Motor neuron (in vitro differentiated cells): Measurements from ENCODE around the gene SECTM1. TPM values are rescaled to one million over a fixed set of nuclear protein-coding genes. Genes with fewer than 3 reads are reported as not detected.
A peak's percentile ranks its signal among the peaks of the same experiment; 100 is the strongest.
"Not testable (repeated sequence)": the region's sequence is repeated elsewhere in the genome, so short reads cannot be mapped to it uniquely, and the experiment has no call there.

Experiments used
- ATAC-seq, 8 experiments: fragments of 200-7000 bp; cut with Tn5 transposase; replicated peaks in 6 of 8; 2 replicates each; pipeline ENCODE4 v1.8.0; 2021; ENCODE audit warnings: mild to moderate bottlenecking in 8 of 8, moderate library complexity in 8 of 8
- H3K27ac ChIP-seq, 2 donors: fragments of 250-450 bp; sonication (Bioruptor Pico); 2 replicates each; pipeline ENCODE4 v1.9.0; 2021; ENCODE audit warnings: antibody characterized with exemption in 2 of 2, mild to moderate bottlenecking in 2 of 2, moderate library complexity in 1 of 2
- H3K4me1 ChIP-seq, 2 donors: fragments of 250-450 bp; sonication (Bioruptor Pico); replicated peaks in 1 of 2; 2 replicates each; pipeline ENCODE4 v1.6.1; 2021; ENCODE audit warnings: antibody characterized with exemption in 2 of 2, mild to moderate bottlenecking in 2 of 2, moderate library complexity in 1 of 2
- H3K4me3 ChIP-seq, 5 donors: fragments of 250-450 bp; sonication (Bioruptor Pico); 2 replicates each; pipeline ENCODE4 v1.9.0; 2021; ENCODE audit warnings: antibody characterized with exemption in 5 of 5, mild to moderate bottlenecking in 5 of 5, moderate library complexity in 4 of 5
- WGBS, 10 experiments: fragments of 450-650 bp; shearing (Covaris generic); methylation state at CpG; one replicate each; pipeline ENCODE4 v1.0.0; 2022; 5-methylcytosine and 5-hydroxymethylcytosine counted together
- in situ Hi-C, 9 experiments: fragments of 400-800 bp; cut with MboI; loops; one replicate each; pipeline ENCODE4 v1.15.0; 2021; ENCODE audit warnings: low sequenced_read_pairs in 9 of 9, low pct_unique_long_range_greater_than_20kb in 2 of 9; ENCODE audit not compliant: unreplicated experiment in 9 of 9
- total RNA-seq, 8 experiments: library from RNA; unstranded; fragments of 300-600 nt; gene quantifications; 2 replicates each; pipeline versions ENCODE4 v1.2.3 to v1.2.4, GENCODE V29; 2022

The SECTM1 gene
- total RNA-seq, 8 experiments from 2014 or later = 0.22 to 22.4 (median 0.57) TPM; not detected in 1

- 71 to 100% (median 85%) methylated on average over 1 to 7 of the region's 37 CpGs; no CpG with 5 or more reads in 4 of the 10 experiments for WGBS, 10 experiments
- Histone ChIP-seq H3K4me1 (peaks cover 11 to 22% of the 10 kb centered on the region in 2 donors), H3K27ac (no peak overlapping the region), H3K4me3 (no peak overlapping the region)
- no peak for ATAC-seq
- in situ Hi-C loops = no loop called here
Measured at GRCh38 chr17:82373731-82374625, 40.4 kb upstream of the SECTM1 start.

DNA sequence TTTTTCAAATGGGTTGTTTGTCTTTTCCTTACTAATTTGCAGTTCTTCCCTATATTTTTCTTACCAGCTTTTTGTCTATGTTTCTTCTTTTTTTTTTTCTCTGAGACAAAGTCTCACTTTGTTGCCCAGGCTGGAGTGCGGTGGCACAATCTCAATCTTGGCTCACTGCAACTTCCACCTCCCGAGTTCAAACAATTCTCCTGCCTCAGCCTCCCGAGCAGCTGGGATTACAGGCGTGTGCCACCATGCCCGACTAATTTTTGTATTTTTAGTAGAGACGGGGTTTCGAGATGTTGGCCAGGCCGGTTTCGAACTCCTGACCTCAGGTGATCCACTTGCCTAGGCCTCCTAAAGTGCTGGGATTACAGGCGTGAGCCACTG, 39.5 kb upstream of the SECTM1 start:
- not testable (repeated sequence) for ATAC-seq, H3K27ac ChIP-seq

GRCh38 chr17:82372249-82373071, 38.9 kb upstream of the SECTM1 start:
- H3K4me3 ChIP-seq = no peak overlapping the region
- no peak for ATAC-seq
- H3K27ac ChIP-seq = no peak overlapping the region
- 10 to 88% (median 71%) methylated on average over 2 to 14 of the region's 41 CpGs for WGBS, 10 experiments
- H3K4me1 ChIP-seq = peaks cover 11 to 22% of the 10 kb centered on the region in 2 donors
- in situ Hi-C loops = no loop called here

More for the DNA sequence above, 39.5 kb upstream of the SECTM1 start:
- 84 to 100% (median 90%) methylated on average over 3 to 10 of the region's 10 CpGs; no CpG with 5 or more reads in 2 of the 10 experiments for WGBS, 10 experiments
- in situ Hi-C loops, H3K4me3 ChIP-seq: not testable (repeated sequence)
- peaks cover 11 to 22% of the 10 kb centered on the region in 2 donors for H3K4me1 ChIP-seq

- peak in 6 of 8 experiments; percentile 44 to 83 (median 54) for ATAC-seq
- in situ Hi-C loops = no loop called here
- peaks cover 16 to 19% of the 10 kb centered on the region in 2 donors for H3K4me1 ChIP-seq
- WGBS, 10 experiments = no CpG with 5 or more reads among the region's 109 CpGs
- peak within 1 kb of the TSS; percentile 10 to 24 (median 21) for H3K4me3 ChIP-seq
- peak within 1 kb of the TSS in 1 of 2 donors; percentile 21 for H3K27ac ChIP-seq
Measured at GRCh38 chr17:82371333-82372248, 38.0 kb upstream of the SECTM1 start, which contains the start of gene UTS2R. Gene UTS2R, plus strand, starts transcription at chr17:82371765. Its CDS starts 2,560 bp downstream, at chr17:82374325.

DNA sequence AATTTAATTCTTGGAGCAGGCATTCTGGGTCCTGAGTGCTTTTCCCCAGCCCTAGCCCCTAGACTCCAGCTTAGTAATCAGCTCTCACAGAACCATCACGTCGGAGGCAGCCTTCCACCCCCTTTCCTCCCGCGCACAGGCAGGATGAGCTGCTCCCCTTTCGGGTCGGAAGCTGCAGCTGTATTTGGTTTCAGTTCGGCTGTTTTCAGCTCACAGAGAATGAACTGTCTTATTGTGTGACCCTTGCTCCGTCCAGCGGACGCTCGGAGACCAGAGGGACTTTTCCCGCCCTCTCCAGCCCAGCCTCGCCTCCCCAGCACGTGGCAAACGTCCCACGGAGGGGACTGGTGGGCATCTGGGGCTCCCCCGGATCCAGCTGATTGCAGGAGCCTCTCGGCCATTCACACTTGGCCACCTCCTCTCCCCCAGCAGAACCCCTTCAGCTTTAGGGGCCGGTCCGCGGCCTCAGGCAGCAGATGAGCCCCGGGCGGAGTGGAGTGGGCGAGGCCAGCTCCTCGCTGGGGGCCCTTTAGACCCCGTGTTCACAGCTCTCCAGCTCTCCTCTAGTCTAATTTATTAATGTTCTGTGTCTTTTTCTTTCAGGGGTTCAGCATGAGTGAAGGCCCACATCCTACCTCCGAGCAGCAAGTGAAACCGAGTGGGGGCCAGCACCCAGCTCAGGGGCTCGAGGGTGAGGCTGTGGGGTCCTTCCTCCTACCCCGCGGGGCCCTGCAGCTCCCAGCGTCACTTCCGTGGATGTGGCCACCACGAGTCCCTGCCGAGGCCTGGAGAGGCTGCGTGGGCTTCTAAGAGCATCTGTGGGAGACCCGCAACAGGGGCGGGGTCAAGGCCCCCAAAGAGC, 37.1 kb upstream of the SECTM1 start:
- 5 to 44% (median 21%) methylated on average over 1 to 16 of the region's 38 CpGs; no CpG with 5 or more reads in 2 of the 10 experiments for WGBS, 10 experiments
- Histone ChIP-seq H3K4me1 (peaks cover 22 to 25% of the 10 kb centered on the region in 2 donors), H3K4me3 (peak overlapping the region in 1 of 5 donors; percentile 22), H3K27ac (peak overlapping the region in 1 of 2 donors; percentile 21)
- ATAC-seq = peak in 4 of 8 experiments; percentile 2 to 43 (median 6)
- in situ Hi-C loops = no loop called here

GRCh38 chr17:82369211-82369610, 35.6 kb upstream of the SECTM1 start:
- H3K4me3 ChIP-seq = no peak overlapping the region
- WGBS, 10 experiments = 72 to 100% (median 88%) methylated on average over 2 to 6 of the region's 7 CpGs; no CpG with 5 or more reads in 2 of the 10 experiments
- H3K27ac ChIP-seq = no peak overlapping the region
- in situ Hi-C loops = no loop called here
- peaks cover 25 to 31% of the 10 kb centered on the region in 2 donors for H3K4me1 ChIP-seq
- no peak for ATAC-seq

GRCh38 chr17:82367724-82368524, 34.4 kb upstream of the SECTM1 start:
- peaks cover 25 to 31% of the 10 kb centered on the region in 2 donors for H3K4me1 ChIP-seq
- H3K27ac ChIP-seq = no peak overlapping the region
- H3K4me3 ChIP-seq = no peak overlapping the region
- peak in 6 of 8 experiments; percentile 27 to 77 (median 58) for ATAC-seq
- 71 to 100% (median 83%) methylated on average over 1 to 10 of the region's 14 CpGs; no CpG with 5 or more reads in 2 of the 10 experiments for WGBS, 10 experiments
- in situ Hi-C loops = no loop called here

GRCh38 chr17:82366749-82367148, 33.2 kb upstream of the SECTM1 start:
- Histone ChIP-seq H3K27ac (no peak overlapping the region), H3K4me1 (peaks cover 17 to 25% of the 10 kb centered on the region in 2 donors), H3K4me3 (no peak overlapping the region)
- in situ Hi-C loops = no loop called here
- 42 to 92% (median 82%) methylated on average over 1 to 7 of the region's 7 CpGs; no CpG with 5 or more reads in 1 of the 10 experiments for WGBS, 10 experiments
- peak in 2 of 8 experiments; percentile 63 to 74 for ATAC-seq

- 0 to 90% (median 75%) methylated on average over 1 to 4 of the region's 6 CpGs; no CpG with 5 or more reads in 5 of the 10 experiments for WGBS, 10 experiments
- in situ Hi-C loops = no loop called here
- no peak overlapping the region for H3K27ac ChIP-seq
- H3K4me1 ChIP-seq = peaks cover 7 to 20% of the 10 kb centered on the region in 2 donors
- H3K4me3 ChIP-seq = no peak overlapping the region
- ATAC-seq = no peak
Measured at GRCh38 chr17:82365606-82366295, 32.2 kb upstream of the SECTM1 start.

DNA sequence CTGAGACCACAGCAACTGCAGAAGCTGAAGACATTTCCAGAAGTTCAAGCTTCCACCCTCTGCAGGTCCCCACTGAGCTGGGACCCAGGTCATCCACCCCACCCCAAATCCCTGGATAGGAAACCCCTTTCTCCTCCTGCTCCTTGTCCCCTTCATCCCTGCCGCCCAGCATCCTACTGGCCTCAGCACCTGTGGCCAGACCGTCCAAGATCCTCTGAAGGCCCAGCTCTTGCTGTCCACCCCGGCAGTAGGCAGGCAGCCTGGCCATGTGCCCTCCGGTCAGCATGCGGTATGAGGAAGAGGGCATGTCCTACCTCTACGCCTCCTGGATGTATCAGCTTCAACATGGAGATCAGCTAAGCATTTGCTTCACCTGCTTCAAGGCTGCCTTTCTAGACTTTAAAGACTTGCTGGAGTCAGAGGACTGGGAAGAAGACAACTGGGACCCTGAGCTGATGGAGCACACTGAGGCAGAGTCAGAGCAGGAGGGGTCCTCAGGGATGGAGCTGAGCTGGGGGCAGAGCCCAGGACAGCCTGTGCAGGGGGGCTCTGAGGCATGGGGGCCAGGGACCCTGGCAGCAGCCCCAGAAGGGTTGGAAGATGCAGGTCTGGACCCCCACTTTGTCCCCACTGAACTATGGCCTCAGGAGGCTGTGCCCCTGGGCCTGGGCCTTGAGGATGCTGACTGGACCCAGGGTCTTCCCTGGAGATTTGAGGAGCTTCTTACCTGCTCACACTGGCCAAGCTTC, 28.5 kb upstream of the SECTM1 start:
- peaks cover 16 to 33% of the 10 kb centered on the region in 2 donors for H3K4me1 ChIP-seq
- 50 to 100% (median 82%) methylated on average over 1 to 5 of the region's 6 CpGs; no CpG with 5 or more reads in 6 of the 10 experiments for WGBS, 10 experiments

More for the DNA sequence above, 28.5 kb upstream of the SECTM1 start:
- ATAC-seq = no peak
- Histone ChIP-seq H3K4me3 (no peak overlapping the region), H3K27ac (no peak overlapping the region)
- in situ Hi-C loops = no loop called here
